GM21786 (cell line): ENCODE data around the gene MYH11.
"Not testable (repeated sequence)": the region's sequence is repeated elsewhere in the genome, so short reads cannot be mapped to it uniquely, and the experiment has no call there.

Experiments used
- ATAC-seq: cut with Tn5 transposase; IDR thresholded peaks from one replicate; pipeline ENCODE4 v1.9.1; 2021; ENCODE audit not compliant: unreplicated experiment

MYH11 gene

DNA sequence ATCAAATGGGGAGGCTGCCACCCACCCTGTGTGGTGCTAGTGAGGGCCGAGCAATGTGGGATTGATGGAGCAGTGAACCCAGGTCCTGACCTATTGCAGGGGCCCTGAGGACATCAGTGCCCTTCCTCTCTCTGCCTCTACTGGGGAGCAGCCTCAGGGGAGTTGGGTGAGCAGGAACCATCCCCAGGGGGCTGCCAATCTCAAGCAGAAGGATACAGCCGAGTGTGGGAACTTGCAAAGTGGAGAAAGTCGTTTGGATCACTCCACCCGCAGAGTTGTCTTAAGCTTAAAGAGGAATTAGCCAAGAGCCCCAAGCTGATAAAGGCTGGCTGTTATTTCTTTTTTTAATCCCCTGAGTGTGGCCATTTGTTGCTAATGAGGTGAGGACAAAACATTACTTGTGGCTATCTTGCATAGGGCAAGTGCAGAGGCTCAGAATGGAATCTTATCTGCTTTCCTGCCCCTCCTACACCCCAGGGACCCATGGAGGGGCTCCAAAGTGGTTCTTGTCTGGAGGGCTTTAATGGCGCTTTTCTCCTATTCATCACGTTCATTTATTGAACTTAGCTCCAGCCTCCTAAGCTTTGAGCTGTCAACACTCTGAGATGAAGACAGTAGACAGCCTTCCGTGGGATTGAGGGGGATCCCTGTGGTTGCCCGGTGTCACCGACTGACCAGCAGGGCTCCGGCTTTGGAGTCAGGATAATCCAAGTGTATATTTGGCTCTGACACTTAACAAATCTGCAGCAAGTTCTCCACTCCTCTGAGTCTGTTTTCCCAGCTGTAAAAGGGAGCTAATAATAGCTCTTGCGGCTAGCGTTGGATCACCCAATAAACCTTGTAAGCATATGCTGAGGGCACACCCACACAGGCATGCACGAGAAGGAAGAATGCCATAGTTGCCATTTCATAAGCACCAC, 45.1 kb downstream of the MYH11 start:
- ATAC-seq, result no peak

- ATAC-seq, result no peak
Measured at GRCh38 chr16:15810949-15811348, 45.9 kb downstream of the MYH11 start.

GRCh38 chr16:15810411-15810810, 46.4 kb downstream of the MYH11 start:
- no peak for ATAC-seq

DNA sequence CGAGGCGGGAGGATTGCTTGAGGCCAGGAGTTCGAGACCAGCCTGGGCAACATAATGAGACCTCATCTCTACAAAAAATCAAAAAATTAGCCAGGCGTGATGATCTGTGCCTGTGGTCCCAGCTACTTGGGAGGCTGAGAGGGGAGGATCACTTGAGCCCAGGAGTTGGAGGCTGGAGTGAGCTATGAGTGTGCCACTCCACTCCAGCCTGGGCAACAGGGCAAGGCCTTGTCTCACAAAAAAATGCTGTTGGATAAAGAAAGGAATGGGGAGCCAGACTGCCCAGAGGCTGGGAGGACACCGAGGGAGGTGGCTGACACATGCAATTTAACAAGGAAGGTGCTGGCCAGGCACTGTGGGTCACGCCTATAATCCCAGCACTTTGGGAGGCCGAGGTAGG, 47.5 kb downstream of the MYH11 start:
- ATAC-seq, result not testable (repeated sequence)

DNA sequence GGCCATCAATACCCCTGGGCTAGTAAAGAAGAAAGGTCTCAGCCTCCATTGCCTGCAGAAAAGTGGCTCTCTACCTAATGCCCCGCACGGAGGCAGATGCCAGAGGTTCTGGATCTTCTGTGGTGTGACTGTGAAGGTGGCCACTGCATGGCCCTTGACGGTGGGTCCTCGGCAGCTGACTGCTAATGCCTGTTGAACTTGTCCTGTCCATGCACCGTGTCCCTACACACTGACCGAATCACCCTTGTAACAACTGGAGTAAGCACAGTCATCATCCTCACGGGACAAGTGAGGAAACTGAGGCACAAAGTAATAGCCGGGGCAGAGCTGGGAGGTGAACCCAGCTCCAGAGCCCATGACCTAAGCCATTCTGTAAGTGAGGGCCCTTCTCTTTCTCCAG, 48.8 kb downstream of the MYH11 start:
- no peak for ATAC-seq

DNA sequence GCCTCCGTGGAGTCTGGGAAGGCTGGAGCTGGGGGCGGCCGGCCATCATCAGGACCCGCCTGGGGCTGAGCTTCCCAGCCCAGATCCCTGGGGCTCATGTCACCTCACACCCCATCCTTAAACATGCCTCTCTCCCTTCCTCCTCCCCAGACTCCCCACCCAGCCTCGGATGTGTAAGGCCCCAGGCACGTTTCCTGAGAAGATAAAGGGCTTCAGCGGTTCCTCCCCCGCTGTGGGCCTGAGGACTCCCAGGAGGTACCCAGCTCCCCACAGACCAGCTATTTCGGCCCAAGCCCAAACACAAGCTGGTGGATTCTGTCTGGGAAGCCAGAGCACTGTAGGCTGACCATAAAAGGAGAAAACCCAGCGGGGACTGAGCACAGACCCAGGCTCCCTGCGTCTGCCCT, 49.2 kb downstream of the MYH11 start:
- ATAC-seq, result no peak

DNA sequence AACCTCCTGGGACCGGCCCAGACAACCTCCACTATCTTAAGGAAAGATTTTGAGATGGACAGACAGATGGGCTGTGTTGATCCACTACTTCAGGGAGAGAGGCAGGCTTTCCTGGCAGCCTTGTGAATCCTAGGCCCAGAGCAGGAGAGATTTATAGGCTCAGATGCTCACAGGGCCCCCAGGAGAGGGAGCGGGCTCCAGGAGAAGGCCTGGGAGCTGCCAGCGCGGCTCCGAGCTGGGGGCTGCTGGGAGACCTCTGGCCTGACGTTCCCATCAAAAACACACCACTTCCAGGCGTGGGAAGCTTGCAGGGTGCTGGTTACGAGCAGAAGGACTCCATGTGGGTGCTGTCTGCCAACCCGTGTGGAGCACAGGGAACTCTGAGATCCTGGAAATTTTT, 53.2 kb downstream of the MYH11 start:
- ATAC-seq, result no peak

GRCh38 chr16:15799851-15800495, 56.9 kb downstream of the MYH11 start:
- no peak for ATAC-seq

- ATAC-seq, result no peak
Measured at GRCh38 chr16:15798671-15799070, 58.2 kb downstream of the MYH11 start.

GRCh38 chr16:15796885-15797284, 59.9 kb downstream of the MYH11 start:
- no peak for ATAC-seq

DNA sequence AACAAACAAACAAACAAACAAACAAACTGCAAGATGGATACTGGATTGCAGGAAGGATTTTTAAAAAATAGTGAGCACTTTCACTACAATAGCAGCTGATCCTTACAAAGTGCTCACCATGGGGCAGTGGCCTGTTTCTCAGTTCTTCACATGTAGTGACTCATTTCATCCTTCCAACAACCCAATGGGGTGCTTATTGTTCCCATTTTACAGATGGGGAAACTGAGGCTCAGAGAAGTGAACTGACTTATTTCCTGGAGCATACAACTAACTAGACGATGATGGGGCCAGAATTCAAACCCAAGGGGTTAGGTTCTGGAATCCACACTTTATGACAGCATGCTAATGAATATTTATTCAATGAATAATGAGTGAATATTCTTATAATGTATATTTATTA, 61.2 kb downstream of the MYH11 start:
- ATAC-seq, result no peak

GRCh38 chr16:15792563-15792971, 64.3 kb downstream of the MYH11 start:
- no peak for ATAC-seq

DNA sequence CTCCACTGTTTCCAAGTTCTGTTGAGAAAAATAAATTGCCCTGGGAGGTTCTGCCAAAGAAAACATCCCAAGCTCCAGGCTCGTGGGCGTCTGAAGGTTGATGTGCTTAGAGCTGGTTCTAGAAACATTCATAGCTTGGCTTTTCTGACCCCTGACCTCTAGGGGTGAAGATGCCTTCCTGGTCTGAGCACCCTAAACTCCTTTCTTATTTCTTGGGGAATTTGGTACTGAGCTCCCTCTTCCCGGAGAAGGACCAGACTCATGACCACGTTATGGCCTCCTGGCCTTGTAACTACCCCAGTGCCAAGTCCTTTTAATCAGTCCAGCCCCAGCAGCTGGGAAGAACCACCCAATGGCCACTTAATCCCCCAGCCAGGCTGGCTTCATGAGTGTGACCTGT, 66.4 kb downstream of the MYH11 start:
- ATAC-seq, result no peak

DNA sequence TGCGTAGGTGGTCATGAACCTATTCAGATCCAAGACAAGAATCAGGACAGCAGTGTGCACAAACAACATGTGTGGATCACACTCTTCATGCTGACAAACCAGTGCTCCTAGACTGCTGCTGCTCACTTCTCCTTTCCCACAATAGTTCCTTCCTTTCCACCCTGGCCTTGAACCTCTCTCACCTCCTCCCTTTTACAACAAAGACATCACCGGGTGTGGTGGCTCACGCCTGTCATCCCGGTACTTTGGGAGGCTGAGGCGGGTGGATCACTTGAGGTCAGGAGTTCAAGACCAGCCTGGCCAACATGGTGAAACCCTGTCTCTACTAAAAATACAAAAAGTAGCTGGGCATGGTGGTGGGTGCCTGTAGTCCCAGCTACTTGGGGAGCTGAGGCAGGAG, 67.0 kb downstream of the MYH11 start:
- ATAC-seq, result not testable (repeated sequence)

DNA sequence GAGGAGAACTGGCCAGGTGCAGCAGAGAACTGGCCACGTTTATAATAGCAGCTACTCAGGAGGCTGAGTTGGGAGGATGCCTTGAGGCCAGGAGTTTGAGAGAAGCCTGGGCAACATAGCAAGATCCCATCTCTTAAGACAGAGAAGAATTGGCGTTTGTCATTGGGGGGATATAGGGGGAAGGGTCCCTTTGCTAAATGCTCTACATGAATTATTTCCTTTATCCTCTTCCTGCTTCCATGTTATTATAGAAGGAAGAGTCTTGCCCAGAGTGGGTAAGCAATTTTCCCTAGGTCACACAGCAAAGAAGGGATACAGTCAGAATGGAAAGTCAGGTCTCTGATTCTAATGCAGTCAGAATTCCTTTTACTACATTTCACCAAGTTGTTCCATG, 68.0 kb downstream of the MYH11 start:
- no peak for ATAC-seq

DNA sequence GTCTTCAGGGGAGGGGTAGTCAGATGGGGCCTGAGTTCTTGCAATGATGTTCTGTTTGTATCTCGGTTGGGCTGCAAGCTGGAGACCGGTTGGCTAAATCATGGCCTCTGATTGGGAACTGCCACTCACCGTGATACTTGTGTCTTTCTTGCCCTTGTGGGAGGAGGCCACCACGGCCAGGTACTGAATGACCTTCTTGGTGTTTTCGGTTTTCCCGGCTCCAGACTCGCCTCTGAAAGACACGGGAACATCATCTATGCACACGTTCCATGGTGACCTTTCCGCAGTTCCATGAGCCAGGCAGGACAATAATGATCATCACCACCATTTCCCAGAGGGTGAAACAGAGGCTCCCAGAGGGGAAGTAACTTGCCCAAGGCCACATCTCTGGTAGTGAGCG, 70.3 kb downstream of the MYH11 start:
- ATAC-seq, result no peak

DNA sequence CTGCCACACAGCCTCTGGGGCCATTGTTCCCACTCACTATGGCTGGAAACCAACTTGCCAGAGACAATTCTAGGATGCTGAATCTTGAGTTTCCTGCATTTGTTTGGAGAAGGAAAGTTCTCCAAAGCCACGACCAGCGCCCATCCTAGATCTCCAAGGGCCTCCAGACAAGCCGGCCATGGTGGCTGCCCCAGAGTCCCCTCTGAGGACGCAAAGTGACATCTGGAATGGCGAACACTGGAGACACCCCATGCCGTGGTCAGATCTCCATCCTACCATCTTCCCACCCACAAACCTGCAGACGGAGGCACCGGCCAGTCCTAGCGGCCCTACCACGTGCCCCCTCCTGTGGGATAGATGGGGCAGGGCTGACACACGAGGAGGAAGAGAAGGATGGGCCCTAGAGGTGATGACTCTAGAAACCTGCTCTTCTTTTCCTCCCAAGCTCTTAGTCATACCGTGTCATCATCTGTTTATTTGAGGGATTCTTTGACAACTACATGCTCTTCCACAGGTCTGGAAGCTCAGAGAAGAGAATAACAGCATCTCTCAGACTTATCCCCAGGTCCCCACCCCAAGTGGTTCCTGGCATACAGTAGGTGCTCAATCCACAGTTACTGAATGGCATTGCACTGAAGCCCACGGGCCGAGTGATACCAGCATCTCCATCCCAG, 71.3 kb downstream of the MYH11 start:
- no peak for ATAC-seq

DNA sequence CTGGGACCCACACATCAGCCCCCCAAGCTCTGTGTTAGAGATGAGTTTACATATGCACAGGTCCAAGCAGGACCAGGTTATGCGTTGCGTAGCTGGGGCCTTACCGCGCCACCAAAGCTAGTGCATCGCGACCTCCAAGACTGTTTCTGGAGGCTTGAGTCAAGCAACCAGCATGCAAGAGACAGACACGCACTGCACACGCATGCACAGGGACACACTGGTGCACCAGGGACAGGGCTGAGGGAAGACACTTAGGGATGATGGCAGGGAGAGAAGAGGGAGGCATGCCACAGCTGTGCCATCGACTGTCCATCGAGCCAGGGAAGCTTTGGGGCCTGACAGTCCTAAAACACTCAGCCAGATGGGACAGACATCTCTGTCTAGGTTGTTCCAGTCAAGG, 72.8 kb downstream of the MYH11 start:
- no peak for ATAC-seq

GRCh38 chr16:15782573-15783365, 74.1 kb downstream of the MYH11 start:
- no peak for ATAC-seq

DNA sequence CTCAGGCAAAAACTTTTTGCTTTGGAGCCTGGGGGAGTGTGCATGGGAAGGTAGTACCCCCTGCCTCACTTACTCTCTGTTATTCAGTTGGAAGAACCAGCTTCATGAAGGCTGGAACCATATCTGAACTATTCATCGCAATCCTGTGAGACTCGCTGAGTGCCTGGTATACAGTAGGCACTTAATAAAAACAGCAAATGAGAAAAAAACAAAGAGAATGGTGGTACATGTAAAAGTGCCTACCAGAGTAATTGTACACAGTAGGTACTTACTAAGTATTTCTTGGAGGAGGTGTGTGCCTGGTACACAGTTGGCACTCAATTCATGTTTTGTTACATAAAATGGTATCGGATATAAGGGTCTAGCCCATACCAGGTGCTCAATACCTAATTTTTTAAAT, 75.2 kb downstream of the MYH11 start:
- no peak for ATAC-seq

DNA sequence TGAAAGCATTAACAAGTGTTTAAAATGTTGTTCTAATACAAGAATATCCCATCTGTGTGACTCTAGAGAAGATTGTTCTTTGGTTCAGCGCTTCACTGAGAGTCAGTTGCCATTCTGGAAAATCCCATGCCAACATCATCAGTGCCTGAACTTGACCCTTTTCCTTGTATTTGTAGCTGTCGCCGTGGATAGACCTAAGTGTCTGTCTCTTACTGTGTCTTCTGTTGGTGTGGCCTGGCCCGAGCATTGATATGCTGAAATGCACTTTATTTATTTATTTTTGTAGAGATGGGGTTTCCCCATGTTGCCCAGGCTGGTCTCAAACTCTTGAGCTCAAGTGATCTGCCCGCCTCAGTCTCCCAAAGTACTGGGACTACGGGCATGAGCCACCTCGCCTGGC, 76.0 kb downstream of the MYH11 start:
- no peak for ATAC-seq
